HG03039 (cell line): ENCODE results near the gene GOT2.
A peak's percentile ranks its signal among the peaks of the same experiment; 100 is the strongest.
"Not testable (repeated sequence)": the region's sequence is repeated elsewhere in the genome, so short reads cannot be mapped to it uniquely, and the experiment has no call there.

ENCODE experiments used
- ATAC-seq: cut with Tn5 transposase; IDR thresholded peaks from one replicate; pipeline ENCODE4 v1.9.1; 2021; ENCODE audit warnings: mild to moderate bottlenecking, moderate library complexity; ENCODE audit not compliant: unreplicated experiment

The GOT2 gene

DNA sequence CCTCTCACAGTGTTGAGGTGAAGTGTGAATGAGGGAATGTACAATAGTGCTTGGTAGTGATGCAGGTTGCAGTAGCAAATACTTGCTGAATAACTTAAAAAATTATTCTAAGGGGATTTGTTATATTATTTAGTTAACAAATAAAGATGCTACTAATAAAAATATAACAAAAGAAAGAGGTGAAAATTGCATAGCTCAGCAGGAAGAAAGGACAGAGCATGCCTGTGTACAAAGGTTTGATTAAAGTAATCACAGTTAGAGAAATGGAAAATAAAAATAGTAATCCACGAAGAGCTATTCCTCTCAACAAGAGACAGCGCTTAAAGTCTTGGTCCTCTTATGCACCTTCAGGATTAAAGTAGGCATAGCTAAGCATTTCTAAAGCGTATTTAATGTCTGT, 11.0 kb downstream of the GOT2 start:
- no peak for ATAC-seq

DNA sequence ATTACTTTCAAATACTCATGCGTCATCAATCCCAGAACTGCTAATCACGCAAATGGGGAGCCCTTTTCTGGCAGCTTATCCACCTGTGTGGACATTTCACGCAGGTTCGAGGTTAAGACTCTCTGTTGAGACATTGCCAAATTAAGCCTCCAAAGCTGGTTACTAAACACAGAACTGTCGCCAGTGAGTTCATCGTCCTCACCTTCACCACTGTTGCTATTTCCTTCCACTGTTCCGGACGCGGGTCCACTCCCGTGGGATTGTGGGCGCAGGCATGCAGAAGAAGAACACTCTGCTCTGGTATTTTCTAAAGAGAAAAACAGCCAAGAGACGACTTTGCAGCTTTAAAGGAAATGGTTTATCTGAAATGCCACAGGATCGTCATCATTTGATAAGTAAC, 16.1 kb downstream of the GOT2 start:
- no peak for ATAC-seq

DNA sequence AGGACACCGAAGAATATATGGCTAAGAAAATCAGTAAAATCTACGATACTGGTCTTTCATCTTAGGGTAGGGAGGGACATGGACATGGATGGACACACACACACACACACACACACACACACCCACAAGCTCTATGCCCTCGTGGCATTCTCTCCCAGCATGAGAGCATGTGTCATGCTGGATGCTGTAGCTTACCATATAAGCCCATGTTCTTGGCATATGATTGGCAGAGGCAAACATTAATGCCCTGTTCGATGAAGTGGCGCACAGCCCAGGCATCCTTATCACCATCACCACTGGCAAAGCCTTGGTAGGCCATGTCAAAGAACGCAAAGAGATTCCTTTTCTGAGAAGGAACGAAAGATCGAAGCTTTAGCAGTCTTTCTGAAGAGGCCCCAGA, 17.6 kb downstream of the GOT2 start:
- no peak for ATAC-seq

DNA sequence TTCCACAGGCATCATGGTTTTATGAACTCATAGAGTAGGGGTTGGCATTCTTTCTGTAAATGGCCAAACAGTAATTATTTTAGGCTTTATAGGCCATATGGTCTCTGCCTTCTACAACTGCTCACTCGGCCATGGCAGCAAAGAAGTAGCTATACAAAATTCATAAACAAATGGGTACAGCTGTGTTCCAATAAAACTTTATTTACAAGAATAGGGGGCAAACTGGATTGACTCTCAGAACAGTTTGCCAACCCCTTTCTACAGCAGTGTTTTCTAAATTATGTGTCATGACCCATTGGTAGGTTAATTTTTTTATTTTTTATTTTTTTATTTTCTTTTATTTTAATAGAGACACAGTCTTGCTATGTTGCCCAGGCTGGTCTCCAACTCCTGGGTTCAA, 20.4 kb downstream of the GOT2 start:
- no peak for ATAC-seq

DNA sequence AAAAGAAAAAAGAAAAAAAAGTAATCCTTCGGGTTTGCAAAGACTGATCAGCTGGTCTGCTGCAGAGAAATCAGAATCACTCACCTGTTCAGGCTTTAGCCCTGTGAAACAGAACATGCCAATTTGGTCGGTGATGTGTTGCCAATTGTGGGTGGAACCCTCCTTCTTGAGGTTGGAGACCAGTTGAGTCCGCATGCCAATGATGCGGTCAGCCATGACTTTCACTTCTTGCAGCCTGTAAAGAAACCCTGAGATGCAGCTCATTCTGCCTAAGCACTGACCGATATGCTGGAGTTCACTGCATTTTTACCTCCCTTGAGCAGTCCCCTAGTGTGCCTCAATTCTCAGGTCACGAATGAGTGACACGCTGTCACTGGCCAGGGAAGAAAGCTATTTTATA, 24.8 kb downstream of the GOT2 start:
- no peak for ATAC-seq

DNA sequence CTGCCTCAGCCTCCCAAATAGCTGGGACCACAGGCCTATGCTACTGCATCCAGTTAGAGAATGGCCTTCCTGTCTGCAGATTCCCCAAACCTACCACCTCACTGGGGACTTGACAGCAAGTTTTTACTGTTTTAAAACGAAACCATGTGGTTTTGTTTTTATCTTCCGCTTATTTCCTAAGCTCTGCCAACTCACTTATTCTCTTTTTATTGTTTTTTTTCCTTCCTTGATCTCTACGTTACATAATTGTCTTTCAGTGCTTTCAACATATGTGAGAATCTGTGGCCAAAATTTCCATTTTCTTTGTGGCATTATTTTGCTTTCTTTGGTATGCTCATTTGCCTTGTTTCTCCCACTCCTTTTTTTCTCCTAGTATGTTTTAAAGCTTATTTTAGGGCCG, 35.0 kb downstream of the GOT2 start:
- ATAC-seq, result no peak

DNA sequence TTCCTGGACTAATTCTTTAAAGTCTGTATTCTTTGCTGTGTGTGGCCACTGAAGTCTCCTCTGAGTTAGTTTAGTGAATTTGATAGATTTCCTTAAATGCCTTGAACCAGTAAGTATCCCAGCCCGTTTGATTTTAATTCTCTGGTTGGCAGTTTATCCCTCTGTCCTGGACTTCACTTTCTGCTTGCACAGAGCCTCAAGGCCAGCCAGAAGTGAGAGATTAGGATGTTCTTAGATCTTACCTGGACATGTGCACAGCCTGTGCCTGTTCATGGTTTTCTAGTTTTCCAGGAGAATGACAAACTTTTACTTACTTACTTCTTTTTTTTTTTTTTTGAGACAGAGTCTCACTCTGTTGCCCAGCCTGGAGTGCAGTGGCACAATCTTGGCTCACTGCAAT, 38.7 kb downstream of the GOT2 start:
- ATAC-seq, result no peak

DNA sequence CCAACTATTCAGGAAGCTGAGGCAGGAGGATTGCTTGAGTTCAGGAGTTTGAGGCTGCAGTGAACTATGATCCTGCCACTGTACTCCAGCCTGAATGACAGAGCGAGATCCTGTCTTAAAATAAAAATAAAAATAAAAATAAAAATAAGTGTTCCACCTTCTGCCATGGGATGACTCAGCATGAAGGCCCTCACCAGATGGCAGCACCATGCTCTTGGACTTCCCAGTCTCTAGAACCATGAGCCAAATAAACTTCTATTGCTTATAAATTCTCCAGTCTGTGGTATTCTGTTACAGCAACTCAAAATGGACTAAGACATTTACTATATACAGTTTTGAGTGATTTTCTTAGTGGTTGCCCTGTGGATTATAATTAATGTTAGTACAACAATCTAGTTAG, 41.7 kb downstream of the GOT2 start:
- no peak for ATAC-seq

DNA sequence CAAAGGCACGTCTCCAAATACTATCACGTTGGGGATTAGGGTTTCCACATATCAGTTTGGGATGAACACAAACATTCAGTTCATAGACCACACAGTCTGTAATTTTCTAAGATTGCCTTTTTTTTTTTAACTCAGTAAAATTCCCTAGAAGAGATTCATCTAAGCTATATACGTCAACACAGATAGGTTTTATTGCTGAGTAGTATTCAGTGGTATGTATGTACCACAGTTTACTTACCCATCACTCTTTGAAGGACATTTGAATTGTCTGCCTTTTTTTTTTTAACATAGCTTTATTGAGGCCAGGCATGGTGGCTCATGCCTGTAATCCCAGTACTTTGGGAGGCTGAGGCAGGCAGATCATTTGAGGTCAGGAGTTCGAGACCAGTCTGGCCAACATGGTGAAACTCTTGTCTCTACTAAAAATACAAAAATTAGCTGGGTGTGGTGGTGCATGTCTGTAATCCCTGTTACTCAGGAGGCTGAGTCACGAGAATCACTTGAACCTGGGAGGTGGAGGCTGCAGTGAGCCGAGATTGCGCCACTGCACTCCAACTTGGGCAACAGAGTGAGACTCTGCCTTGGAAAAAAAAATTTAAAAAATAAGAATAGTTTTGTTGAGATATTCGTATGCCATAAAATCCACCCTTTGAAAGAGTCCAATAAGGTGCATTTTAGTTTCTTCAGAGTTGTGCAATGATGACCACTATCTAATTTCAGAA, 47.0 kb downstream of the GOT2 start:
- ATAC-seq, result not testable (repeated sequence)

DNA sequence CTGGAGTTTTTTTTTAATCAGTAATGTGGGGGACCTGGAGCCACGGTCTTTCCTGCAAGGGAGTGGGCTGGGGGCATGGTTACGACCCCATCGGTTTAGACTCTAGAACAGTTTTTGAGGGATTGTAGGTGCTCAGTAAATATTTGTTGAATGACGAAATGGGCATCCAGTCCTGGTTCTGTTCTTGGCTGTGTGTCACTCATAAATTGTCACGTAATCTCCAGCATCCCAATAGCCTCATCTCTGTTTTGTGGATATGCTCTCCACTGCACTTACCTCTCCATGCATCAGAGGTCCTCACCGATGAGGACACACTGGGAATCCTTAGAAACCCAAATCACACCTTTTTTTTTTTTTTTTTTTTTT, 49.0 kb downstream of the GOT2 start:
- no peak for ATAC-seq

DNA sequence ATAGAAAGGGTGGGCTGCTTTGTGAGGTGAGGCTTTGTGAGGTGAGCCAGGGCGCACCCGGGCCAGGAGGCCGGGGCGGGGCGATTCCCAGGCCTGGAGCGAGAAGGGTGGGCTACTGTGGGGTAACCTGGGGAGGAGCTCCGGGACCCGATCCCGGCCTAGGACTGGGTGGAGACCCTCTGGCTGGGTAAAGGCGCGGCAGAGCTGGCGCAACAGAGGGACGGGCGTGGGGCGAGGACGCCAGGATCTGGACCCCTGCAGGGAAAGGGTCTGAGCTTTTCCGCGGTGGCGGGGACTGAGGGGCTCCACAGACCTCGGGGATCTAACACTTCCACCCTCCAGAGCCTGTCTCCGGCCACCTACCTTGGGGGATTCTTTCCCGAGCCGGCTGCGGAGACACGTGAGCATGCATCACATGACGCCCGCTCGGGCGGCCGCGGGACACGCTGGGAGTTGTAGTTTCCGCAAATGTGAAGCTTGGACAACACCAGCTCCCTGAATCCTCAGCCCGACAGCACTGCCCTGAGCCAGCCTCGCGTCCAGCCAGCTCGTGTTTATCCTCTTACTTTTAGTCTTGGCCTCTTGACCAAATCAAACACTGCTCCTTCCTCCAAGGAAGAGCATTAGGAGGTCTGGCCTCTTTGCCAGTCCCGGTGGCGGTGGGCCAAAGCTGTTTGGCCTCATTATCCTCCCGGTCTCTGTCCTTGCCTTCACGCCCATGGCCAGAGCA, 49.6 kb downstream of the GOT2 start, which contains the start of gene SLC38A7:
TSS of gene SLC38A7 (minus strand) at position 417 of the 730 bp plus-strand sequence. CDS start 4,644 bp downstream, outside the sequence.
- ATAC-seq, result peak; percentile 98

DNA sequence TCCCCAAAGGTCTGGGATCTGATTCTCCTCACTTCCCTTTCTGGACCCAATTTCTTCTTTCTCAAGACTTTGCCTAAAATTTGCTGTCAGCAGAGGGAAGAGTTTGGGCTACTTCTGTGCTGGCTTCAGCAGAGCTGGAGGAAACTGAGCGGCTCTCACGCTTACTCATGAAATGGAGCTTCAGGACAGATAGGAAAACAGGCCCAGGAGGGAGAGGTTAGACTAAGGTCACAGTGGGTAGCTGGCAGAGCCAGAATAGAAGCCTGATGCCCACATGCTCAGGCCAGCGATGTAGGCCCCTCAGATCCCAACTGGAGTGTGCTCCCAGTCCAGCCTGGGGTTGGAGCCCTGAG, 50.1 kb downstream of the GOT2 start:
- no peak for ATAC-seq

DNA sequence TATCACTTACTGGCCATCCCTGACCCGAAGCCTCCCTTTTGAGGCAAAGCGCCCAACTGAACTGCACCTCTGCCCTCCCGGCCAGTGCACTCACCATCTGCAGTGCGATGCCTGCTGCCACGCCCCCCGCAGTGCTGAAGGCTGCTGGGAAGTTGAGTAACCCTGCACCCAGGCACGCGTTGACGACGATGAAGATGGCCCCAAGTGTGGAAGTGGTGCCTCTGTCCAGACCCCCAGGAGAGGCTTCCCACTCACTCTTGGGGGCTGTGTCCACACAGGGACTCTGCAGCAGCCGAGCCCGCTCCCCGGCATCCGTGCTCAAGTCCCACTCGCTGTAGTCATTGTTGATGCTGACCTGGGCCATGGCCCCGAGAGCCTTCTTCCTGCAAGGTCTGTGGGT, 54.4 kb downstream of the GOT2 start:
- ATAC-seq, result no peak

DNA sequence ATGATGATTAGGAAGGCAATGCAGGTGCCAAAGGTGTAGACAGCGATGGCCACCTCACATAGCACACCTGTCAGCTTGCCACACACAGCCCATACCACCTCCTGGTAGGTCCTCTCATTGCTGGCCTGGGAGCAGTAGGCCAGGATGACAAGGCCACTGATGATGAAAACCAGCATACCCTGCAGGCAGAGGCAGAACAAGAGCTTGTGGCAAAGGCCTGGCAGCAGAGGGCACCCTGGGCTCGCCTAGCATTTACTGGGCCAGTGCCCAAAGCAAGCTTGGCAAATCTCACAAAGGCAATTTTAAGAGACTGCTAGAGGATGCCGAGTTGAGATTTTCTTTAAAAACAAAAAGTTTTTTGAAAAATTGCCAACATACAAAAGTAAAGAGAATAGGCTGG, 55.4 kb downstream of the GOT2 start:
- no peak for ATAC-seq

DNA sequence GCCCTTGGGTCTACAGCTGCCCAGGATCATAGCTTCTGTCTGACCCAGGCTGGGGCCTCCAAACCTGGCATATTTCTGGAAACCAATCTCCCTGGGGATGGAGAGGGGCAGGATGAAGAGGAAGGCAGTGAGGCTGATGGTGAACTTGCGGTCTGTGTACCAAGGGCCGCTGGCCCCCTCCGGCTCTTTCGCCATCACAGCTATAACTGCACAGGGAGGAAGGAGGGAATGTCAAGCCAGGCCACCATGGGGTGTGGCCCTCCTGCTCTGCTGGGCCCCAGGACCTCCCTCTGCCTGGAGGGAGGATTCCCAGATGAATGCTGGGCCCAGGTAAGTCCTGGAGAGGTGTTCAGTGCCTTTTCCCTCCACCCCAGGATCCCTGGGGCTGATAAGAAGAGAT, 55.8 kb downstream of the GOT2 start:
- ATAC-seq, result no peak

DNA sequence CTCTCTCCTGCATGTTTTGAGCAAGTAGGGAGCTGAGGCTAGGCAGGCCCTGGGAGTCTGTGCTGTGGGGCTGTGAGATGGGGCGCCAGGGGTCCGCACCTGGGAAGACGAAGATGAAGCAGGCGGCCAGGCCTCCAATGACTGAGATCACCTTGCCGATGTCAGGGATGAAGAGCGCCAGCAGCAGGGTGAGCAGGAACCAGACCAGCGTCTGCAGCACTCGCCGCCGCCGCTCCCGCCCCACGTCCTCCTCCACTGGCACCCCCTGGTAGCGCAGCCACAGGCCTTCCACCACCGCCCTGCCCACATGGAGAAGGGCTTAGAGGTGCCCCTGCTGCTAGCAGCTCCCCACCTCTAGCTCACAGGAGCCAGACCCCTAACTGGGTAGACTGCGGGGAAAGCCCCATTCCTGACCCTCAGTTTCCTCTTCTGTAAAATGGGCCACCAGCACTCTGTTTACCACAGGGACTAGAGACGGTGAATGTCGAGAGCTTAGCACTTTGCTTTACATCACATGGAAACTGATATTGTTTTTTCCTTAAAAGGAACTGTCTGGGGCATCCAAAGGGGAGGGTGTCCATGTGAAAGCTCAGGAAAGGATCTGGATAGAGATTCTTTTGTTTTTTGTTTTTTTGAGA, 63.1 kb downstream of the GOT2 start:
- no peak for ATAC-seq

DNA sequence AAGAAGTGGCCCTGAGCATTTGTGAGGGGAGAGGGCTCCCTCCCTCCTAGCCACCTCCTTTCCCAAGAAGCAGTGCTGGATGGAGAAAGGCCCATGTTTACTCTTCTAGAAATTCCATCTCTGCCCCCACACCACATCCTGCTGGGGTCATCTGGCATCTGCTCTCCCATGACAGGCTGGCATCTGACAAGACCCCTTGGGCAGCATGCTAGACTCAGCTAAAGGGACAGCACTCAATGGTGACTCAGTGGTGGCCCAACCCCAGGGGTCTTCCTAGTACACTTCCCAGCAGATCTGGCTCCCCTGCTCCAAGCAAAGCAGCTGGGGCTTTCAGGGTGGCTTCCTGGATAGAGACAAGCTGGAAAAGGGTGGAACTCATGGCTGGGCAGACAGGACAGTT, 63.9 kb downstream of the GOT2 start:
- no peak for ATAC-seq

DNA sequence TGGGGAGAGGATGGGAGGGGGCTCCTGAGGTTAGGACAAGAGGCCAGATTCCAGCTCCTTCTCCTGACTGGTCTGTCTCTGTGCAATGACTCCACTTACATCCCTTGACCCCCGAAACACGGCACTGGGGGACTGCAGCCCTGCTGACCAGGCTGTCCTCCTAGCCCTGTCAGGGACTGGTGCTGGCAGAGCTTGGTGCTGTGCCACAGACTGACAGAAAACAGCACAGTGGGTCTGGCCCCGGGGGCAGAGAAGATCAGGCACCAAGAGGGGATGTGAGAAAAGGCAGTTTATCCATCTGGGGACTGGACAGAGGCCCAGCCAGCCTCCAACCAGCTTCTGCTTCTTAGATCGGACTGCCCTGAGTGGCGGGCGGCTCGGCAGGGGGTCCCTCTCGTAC, 68.9 kb downstream of the GOT2 start:
- no peak for ATAC-seq

DNA sequence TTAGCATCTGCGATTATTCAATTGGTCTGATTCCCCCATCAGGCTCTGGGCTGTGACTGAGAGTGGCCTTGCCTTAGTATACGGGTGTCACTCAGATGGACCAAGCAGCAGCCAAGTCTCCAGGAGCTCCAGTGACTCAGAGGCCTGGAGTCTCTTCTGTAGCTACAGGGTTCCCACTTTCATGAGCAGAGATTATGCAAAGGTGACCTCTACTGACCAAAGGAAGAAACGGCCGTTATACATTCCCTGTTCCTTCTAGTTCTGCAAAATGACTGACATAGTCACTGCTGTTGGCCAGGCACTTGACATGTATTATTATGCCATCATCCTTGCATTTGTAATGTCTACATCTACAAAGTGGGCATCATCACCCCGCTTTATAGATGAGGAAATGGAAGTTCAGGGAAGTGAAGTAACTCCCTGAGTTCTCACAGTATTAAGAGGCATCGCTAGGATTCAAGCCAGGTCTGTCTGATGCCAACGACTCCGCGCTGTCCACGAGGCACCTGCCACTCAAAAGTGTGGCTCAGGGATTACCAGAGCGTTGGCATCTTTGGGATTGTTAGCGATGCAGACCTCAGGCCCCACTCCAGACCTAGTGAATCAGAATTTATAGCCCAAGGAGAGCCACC, 72.8 kb downstream of the GOT2 start:
- peak; percentile 76 for ATAC-seq

DNA sequence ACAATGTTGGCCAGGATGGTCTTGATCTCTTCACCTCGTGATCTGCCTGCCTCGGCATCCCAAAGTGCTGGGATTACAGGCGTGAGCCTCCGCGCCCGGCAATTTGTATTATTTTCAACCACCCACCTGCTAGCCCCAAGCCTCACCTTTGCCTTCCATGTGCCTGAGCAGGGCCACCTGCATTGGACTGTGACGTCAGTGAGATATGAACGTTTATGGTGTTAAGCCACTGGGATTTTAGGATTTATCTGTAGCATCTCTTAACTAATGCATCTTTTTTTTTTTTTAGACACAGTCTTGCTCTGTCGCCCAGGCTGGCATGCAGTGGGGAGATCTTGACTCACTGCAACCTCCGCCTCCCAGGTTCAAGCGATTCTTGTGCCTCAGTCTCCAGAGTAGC, 74.2 kb downstream of the GOT2 start:
- ATAC-seq, result not testable (repeated sequence)

DNA sequence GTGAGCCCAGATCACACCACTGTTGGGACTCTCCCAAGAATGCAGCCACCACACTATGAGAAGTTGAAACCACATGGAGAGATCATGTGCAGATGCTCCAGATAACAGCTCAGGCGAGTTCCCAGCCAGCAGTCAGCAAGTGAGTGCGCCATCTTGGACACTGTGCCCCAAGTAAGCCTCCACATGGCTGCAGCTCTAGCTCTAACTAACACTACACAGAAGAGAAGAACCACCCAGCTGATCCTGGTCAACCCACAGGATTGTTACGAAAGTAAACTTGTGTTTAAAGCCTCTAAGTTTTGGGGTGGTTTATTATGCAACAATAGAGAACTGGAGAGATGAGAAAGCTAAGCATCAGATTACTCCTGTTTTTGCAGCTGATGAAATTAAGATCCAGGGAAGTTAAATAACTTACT, 75.3 kb downstream of the GOT2 start:
- ATAC-seq, result no peak
